Measurements from ENCODE around the gene GDAP2.

DNA sequence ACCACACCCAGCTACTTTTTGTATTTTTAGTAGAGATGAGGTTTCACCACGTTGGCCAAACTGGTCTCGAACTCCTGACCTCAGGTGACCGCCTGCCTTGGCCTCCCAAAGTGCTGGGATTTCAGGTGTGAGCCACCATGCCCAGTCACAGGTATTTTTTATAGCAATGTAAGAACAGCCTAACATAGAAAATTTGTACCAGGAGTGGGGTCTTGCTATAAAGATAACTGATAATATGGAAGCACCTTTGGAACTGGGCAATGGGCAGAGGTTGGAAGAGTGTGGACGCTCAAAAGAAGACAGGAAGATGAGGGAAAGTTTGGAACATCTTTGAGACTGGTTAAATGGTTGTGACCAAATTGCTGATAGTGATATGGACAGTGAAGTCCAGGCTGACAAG, 99.2 kb downstream of the GDAP2 start:
- TF ChIP-seq, protein P1, sequence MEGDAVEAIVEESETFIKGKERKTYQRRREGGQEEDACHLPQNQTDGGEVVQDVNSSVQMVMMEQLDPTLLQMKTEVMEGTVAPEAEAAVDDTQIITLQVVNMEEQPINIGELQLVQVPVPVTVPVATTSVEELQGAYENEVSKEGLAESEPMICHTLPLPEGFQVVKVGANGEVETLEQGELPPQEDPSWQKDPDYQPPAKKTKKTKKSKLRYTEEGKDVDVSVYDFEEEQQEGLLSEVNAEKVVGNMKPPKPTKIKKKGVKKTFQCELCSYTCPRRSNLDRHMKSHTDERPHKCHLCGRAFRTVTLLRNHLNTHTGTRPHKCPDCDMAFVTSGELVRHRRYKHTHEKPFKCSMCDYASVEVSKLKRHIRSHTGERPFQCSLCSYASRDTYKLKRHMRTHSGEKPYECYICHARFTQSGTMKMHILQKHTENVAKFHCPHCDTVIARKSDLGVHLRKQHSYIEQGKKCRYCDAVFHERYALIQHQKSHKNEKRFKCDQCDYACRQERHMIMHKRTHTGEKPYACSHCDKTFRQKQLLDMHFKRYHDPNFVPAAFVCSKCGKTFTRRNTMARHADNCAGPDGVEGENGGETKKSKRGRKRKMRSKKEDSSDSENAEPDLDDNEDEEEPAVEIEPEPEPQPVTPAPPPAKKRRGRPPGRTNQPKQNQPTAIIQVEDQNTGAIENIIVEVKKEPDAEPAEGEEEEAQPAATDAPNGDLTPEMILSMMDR (IDR thresholded peaks at IDR 0.05; ENCODE audit: low read depth, low read length, missing input control), result no peak
- TF ChIP-seq GABPA (IDR thresholded peaks at IDR 0.05 in 1 of 2, conservative IDR thresholded peaks at IDR 0.05 in 1 of 2) (no peak), SP1 (IDR thresholded peaks at IDR 0.05) (no peak), EGR1 (IDR thresholded peaks at IDR 0.05; ENCODE audit: low read depth in 2 of 2) (no peak)
- TF ChIP-seq, protein P2, sequence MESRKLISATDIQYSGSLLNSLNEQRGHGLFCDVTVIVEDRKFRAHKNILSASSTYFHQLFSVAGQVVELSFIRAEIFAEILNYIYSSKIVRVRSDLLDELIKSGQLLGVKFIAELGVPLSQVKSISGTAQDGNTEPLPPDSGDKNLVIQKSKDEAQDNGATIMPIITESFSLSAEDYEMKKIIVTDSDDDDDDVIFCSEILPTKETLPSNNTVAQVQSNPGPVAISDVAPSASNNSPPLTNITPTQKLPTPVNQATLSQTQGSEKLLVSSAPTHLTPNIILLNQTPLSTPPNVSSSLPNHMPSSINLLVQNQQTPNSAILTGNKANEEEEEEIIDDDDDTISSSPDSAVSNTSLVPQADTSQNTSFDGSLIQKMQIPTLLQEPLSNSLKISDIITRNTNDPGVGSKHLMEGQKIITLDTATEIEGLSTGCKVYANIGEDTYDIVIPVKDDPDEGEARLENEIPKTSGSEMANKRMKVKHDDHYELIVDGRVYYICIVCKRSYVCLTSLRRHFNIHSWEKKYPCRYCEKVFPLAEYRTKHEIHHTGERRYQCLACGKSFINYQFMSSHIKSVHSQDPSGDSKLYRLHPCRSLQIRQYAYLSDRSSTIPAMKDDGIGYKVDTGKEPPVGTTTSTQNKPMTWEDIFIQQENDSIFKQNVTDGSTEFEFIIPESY (IDR thresholded peaks at IDR 0.05), result no peak
